OCI-LY3 (cell line): ENCODE measurements around the gene CNEP1R1.

ENCODE experiments used
- H2AFZ ChIP-seq: fragments of 200-600, 300-600 bp; shearing (Covaris generic); 2 replicates; pipeline ENCODE4 v1.6.0; 2014; ENCODE audit warnings: antibody characterized with exemption, low read depth, low read length
- H3K27ac ChIP-seq: fragments of 200-600, 300-600 bp; sonication (generic); 2 replicates; pipeline ENCODE4 v1.5.1; 2014; ENCODE audit warnings: mild to moderate bottlenecking, low read length, moderate library complexity, mixed read lengths
- H3K27me3 ChIP-seq: fragments of 200-600, 300-600 bp; sonication (generic); 2 replicates; pipeline ENCODE4 v1.6.1; 2014; ENCODE audit warnings: low read depth, low read length, mixed read lengths
- H3K36me3 ChIP-seq: fragments of 200-600, 300-600 bp; sonication (generic); replicated peaks from 2 replicates; pipeline ENCODE3; 2014; ENCODE audit warnings: low read depth, low read length, mixed read lengths
- H3K4me1 ChIP-seq: fragments of 300-600, 200-600 bp; sonication (generic); 2 replicates; pipeline ENCODE4 v1.6.1; 2014; ENCODE audit warnings: low read length, mixed read lengths
- H3K4me2 ChIP-seq: fragments of 200-600, 300-600 bp; sonication (generic); 2 replicates; pipeline ENCODE4 v1.6.1; 2014; ENCODE audit warnings: low read length, mixed read lengths
- H3K4me3 ChIP-seq: fragments of 300-600, 200-600 bp; sonication (generic); 2 replicates; pipeline ENCODE4 v1.5.1; 2014; ENCODE audit warnings: antibody characterized with exemption, mild to moderate bottlenecking, low read length, moderate library complexity
- H3K79me2 ChIP-seq: fragments of 300-600, 200-600 bp; shearing (Covaris generic); 2 replicates; pipeline ENCODE4 v1.6.1; 2014; ENCODE audit warnings: mild to moderate bottlenecking, low read length, mixed read lengths
- H3K9ac ChIP-seq: fragments of 300-600, 200-600 bp; shearing (Covaris generic); 2 replicates; pipeline ENCODE4 v1.6.0; 2014; ENCODE audit warnings: mild to moderate bottlenecking, low read length, moderate library complexity
- H3K9me3 ChIP-seq: fragments of 200-600, 300-600 bp; shearing (Covaris generic); 2 replicates; pipeline ENCODE4 v1.6.1; 2014; ENCODE audit warnings: low read length, mixed read lengths; ENCODE audit not compliant: insufficient read depth
- H4K20me1 ChIP-seq: fragments of 200-600, 300-600 bp; sonication (generic); 2 replicates; pipeline ENCODE4 v1.6.1; 2016; ENCODE audit warnings: low read length, mixed read lengths; ENCODE audit not compliant: insufficient read depth
- CTCF ChIP-seq: fragments of 200-600, 300-600 bp; sonication (generic); IDR thresholded peaks from 2 replicates; pipeline ENCODE4 v1.5.1; 2014; ENCODE audit warnings: antibody characterized with exemption, low read length, low read depth
- EZH2phosphoT487 ChIP-seq: fragments of 200-600 bp; shearing (Covaris generic); IDR thresholded peaks from 2 replicates; pipeline ENCODE4 v1.6.1; 2018; ENCODE audit warnings: antibody characterized with exemption, mixed run types, low read depth

CNEP1R1 gene

DNA sequence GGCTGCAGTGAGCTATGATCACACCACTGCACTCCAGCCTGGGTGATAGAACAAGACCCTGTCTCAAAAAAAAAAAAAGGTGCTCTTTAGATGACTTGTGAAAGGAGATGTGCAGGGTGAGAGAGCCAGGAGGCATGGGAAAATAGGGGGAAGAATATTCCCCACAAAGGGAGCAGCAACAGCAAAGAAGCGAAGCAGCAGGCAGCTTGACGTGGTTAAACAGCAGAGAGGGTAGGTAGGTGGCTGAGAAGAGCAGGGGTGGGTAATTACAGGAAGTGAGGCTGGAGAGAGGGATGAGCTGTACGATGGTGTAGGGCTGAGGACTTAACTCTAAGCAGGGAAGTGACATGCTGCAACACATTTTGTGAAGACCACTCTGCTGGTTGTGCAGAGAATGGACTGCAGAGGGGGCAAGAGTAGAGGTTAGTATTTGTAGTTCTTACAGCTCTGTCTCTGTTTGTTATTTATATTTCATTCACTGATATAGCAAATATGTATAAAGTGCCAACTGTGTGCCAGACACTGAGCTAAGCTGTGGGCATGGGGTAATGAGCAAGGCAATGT is 42.3 kb downstream of the CNEP1R1 start:
- Histone ChIP-seq H3K4me1 (peaks cover 12% of the 10 kb centered on the region), H3K36me3 (peaks cover 25% of the 10 kb centered on the region), H3K9ac (no peak overlapping the region), H3K4me3 (no peak overlapping the region; the same call in 1 of the 2 replicates), H3K4me2 (peak overlapping the region; percentile 95), H3K9me3 (no peaks in the 10 kb centered on the region), H3K27ac (no peak overlapping the region), H4K20me1 (0 out of 2 replicates have a peak, but pooled peaks cover 9% of the 10 kb centered on the region), H2AFZ (no peak overlapping the region), H3K27me3 (no peaks in the 10 kb centered on the region), H3K79me2 (peaks cover 16% of the 10 kb centered on the region)
- no peak for TF ChIP-seq EZH2phosphoT487
- peak; percentile 42 for TF ChIP-seq CTCF

DNA sequence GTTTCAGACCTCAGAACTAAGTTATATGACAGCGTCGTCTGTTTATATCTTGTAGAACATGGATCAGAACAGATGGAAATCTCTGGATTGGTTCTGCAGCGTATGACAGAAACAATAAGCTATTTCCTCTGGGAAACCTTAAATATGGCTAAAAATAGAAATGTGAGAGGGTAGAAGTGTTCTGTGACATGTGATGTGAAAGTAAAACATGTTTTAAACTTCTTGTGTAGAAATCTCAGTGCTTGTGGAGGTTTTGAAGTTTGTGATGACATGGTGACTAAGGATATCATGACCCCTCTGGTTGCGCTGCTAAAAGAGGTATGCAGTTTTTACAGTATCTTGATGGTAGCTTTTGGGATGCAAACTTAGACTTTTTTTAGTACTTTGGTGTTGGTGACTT is 43.5 kb downstream of the CNEP1R1 start:
- Histone ChIP-seq H3K9ac (no peak overlapping the region), H3K27ac (no peak overlapping the region), H3K27me3 (no peaks in the 10 kb centered on the region), H3K79me2 (peaks cover 20% of the 10 kb centered on the region), H4K20me1 (0 out of 2 replicates have a peak, but pooled peaks cover 9% of the 10 kb centered on the region), H3K9me3 (no peaks in the 10 kb centered on the region), H3K4me1 (peaks cover 24% of the 10 kb centered on the region), H3K36me3 (peaks cover 25% of the 10 kb centered on the region), H3K4me3 (no peak overlapping the region), H2AFZ (no peak overlapping the region), H3K4me2 (no peak overlapping the region)
- TF ChIP-seq EZH2phosphoT487, result no peak
- no peak for TF ChIP-seq CTCF

DNA sequence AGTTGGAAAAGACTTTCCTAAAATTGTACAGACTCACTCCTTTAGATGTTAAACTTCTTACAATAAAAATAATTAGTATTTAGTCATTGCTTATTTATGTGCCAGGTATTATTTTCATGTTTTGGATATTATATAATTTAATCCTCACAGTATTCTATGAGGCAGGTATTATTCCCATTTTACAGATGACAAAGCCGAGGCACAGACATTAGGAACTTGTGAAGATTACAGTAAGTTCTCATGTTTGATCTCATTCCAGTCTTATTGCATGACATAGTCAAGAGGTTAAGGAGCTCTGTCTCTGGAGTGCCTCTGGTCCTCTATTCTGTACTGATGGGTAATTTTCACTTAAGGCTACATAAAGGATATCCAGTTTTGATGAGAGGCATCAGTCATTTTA is 44.0 kb downstream of the CNEP1R1 start:
- no peaks in the 10 kb centered on the region for H3K9me3 ChIP-seq
- no peaks in the 10 kb centered on the region for H3K27me3 ChIP-seq
- no peak overlapping the region for H2AFZ ChIP-seq
- no peak overlapping the region for H3K27ac ChIP-seq
- no peak overlapping the region for H3K9ac ChIP-seq
- H3K4me3 ChIP-seq, result no peak overlapping the region
- 0 out of 2 replicates have a peak, but pooled peaks cover 9% of the 10 kb centered on the region for H4K20me1 ChIP-seq
- peaks cover 25% of the 10 kb centered on the region for H3K36me3 ChIP-seq
- no peak overlapping the region for H3K4me2 ChIP-seq
- H3K79me2 ChIP-seq, result peaks cover 20% of the 10 kb centered on the region
- H3K4me1 ChIP-seq, result peaks cover 29% of the 10 kb centered on the region
- TF ChIP-seq EZH2phosphoT487, result no peak
- TF ChIP-seq CTCF, result no peak

DNA sequence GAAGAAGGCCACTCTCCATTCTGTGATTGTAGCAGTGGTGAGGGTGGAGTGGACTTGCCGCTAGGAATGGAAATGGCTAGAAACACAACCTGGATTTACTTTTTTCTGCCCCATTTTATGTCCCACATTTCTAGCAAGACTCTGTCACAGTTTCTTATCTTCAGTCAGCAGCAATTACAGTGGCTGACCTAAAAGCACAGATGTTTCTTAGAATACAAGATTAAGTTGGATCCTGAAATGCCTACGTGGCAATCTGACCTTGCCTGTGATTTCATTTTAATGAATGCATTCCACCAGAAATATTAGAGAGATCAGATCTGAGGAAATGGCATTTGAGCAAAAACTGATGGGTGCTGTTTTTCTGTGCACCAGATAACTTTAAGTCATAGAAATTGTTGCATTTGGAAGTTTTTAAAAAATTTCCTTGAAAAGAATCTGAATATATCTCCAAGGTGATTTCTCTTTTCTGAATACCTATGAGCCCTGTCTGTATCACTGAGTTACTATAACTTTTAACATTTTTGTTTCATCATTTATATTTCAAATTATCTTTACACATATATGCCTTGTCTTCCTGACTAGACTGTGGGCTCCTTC is 46.1 kb downstream of the CNEP1R1 start:
- Histone ChIP-seq H3K9ac (no peak overlapping the region), H4K20me1 (0 out of 2 replicates have a peak, but pooled peaks cover 9% of the 10 kb centered on the region), H3K27ac (no peak overlapping the region), H3K27me3 (no peaks in the 10 kb centered on the region), H2AFZ (no peak overlapping the region), H3K36me3 (peaks cover 29% of the 10 kb centered on the region), H3K4me1 (peaks cover 25% of the 10 kb centered on the region), H3K4me3 (no peak overlapping the region), H3K9me3 (no peaks in the 10 kb centered on the region), H3K4me2 (no peak overlapping the region), H3K79me2 (peaks cover 20% of the 10 kb centered on the region)
- no peak for TF ChIP-seq CTCF
- no peak for TF ChIP-seq EZH2phosphoT487
